WTC11 (cell line): Measurements from ENCODE around the gene GSDMA. TPM values are rescaled to one million over a fixed set of nuclear protein-coding genes. Genes with fewer than 3 reads are reported as not detected.

ENCODE experiments used
- ATAC-seq: fragments of 200-7000 bp; cut with Tn5 transposase; 2 replicates; pipeline ENCODE4 v1.10.0; 2021; ENCODE audit warnings: mild to moderate bottlenecking, moderate library complexity
- CTCF ChIA-PET: fragments of 300-600 bp; sonication (Branson Sonifier 250); formaldehyde crosslinking; loops from one replicate; lab custom pipeline; 2021; ENCODE audit warnings: antibody characterized with exemption; lab: Charles Lee
- POLR2A ChIA-PET: fragments of 350-600 bp; sonication (Branson Sonifier 250); formaldehyde crosslinking; loops from one replicate; lab custom pipeline; 2021; ENCODE audit warnings: antibody characterized with exemption; lab: Charles Lee
- DNase-seq: peaks from one replicate; pipeline ENCODE4 v3.0.0; 2021; ENCODE audit warnings: low spot score
- H3K27ac Mint-ChIP-seq: 2 replicates; pipeline ENCODE4 v1.8.0; 2021; ENCODE audit warnings: mixed read lengths
- H3K27me3 Mint-ChIP-seq: 2 replicates; pipeline ENCODE4 v1.8.0; 2021; ENCODE audit warnings: low read depth, mild to moderate bottlenecking, moderate library complexity, mixed read lengths
- H3K36me3 Mint-ChIP-seq: 2 replicates; pipeline ENCODE4 v1.8.0; 2021; ENCODE audit warnings: mixed read lengths
- H3K4me1 Mint-ChIP-seq: 2 replicates; pipeline ENCODE4 v1.8.0; 2022; ENCODE audit warnings: mixed read lengths
- H3K4me3 Mint-ChIP-seq: 2 replicates; pipeline ENCODE4 v1.8.0; 2021; ENCODE audit warnings: mild to moderate bottlenecking, moderate library complexity, mixed read lengths
- H3K9me3 Mint-ChIP-seq: 2 replicates; pipeline ENCODE4 v1.8.0; 2021; ENCODE audit warnings: mixed read lengths
- CBFB ChIP-seq: sonication (generic); formaldehyde crosslinking; IDR thresholded peaks from 2 replicates; pipeline ENCODE4 v1.8.1; 2022; ENCODE audit warnings: mild to moderate bottlenecking, low read depth, missing genetic modification reagents
- CREB1 ChIP-seq: sonication (generic); formaldehyde crosslinking; IDR thresholded peaks from 2 replicates; pipeline ENCODE4 v1.8.0; 2023; ENCODE audit warnings: mild to moderate bottlenecking, missing genetic modification reagents
- ELF4 ChIP-seq: sonication (generic); formaldehyde crosslinking; IDR thresholded peaks from 2 replicates; pipeline ENCODE4 v1.8.1; 2022; ENCODE audit warnings: low read depth, mild to moderate bottlenecking, moderate library complexity, missing genetic modification reagents
- ESRRA ChIP-seq: sonication (generic); formaldehyde crosslinking; IDR thresholded peaks from 2 replicates; pipeline ENCODE4 v1.8.1; 2022; ENCODE audit warnings: mild to moderate bottlenecking, missing genetic modification reagents, borderline replicate concordance
- FOXJ3 ChIP-seq: sonication (generic); formaldehyde crosslinking; IDR thresholded peaks from 2 replicates; pipeline ENCODE4 v1.9.0; 2021; ENCODE audit warnings: missing genetic modification reagents, mild to moderate bottlenecking, borderline replicate concordance
- KAT7 ChIP-seq: sonication (generic); formaldehyde crosslinking; IDR thresholded peaks from 2 replicates; pipeline ENCODE4 v1.8.1; 2023; ENCODE audit warnings: missing genetic modification reagents, mild to moderate bottlenecking, borderline replicate concordance
- MXD4 ChIP-seq: fragments of 250-450 bp; sonication (Bioruptor Pico); IDR thresholded peaks from 2 replicates; pipeline ENCODE4 v1.8.0; 2021; ENCODE audit warnings: mild to moderate bottlenecking, moderate library complexity, borderline replicate concordance
- NFATC4 ChIP-seq: fragments of 250-450 bp; sonication (Bioruptor Pico); IDR thresholded peaks from 2 replicates; pipeline ENCODE4 v1.9.0; 2021; ENCODE audit warnings: mild to moderate bottlenecking
- NFE2L1 ChIP-seq: sonication (generic); formaldehyde crosslinking; IDR thresholded peaks from 2 replicates; pipeline ENCODE4 v1.8.1; 2023; ENCODE audit warnings: missing genetic modification reagents
- OVOL2 ChIP-seq: fragments of 250-450 bp; sonication (Bioruptor Pico); IDR thresholded peaks from 2 replicates; pipeline ENCODE4 v1.9.0; 2021; ENCODE audit warnings: mild to moderate bottlenecking, borderline replicate concordance
- SMAD4 ChIP-seq: sonication (generic); formaldehyde crosslinking; IDR thresholded peaks from 2 replicates; pipeline ENCODE4 v1.8.0; 2022; ENCODE audit warnings: mild to moderate bottlenecking, missing genetic modification reagents
- TEAD4 ChIP-seq: sonication (generic); formaldehyde crosslinking; IDR thresholded peaks from 2 replicates; pipeline ENCODE4 v1.8.0; 2022; ENCODE audit warnings: mild to moderate bottlenecking, missing genetic modification reagents
- ZNF232 ChIP-seq: sonication (generic); formaldehyde crosslinking; IDR thresholded peaks from 2 replicates; pipeline ENCODE4 v1.8.0; 2022; ENCODE audit warnings: mild to moderate bottlenecking, missing genetic modification reagents
- ZNF281 ChIP-seq: sonication (generic); formaldehyde crosslinking; IDR thresholded peaks from 2 replicates; pipeline ENCODE4 v1.8.0; 2023; ENCODE audit warnings: mild to moderate bottlenecking, missing genetic modification reagents
- ZNF396 ChIP-seq: fragments of 250-450 bp; sonication (Bioruptor Pico); IDR thresholded peaks from 2 replicates; pipeline ENCODE4 v1.8.0; 2021; ENCODE audit warnings: mild to moderate bottlenecking, moderate library complexity, borderline replicate concordance
- ZNF512 ChIP-seq: sonication (generic); formaldehyde crosslinking; IDR thresholded peaks from 2 replicates; pipeline ENCODE4 v1.8.1; 2022; ENCODE audit warnings: missing genetic modification reagents, borderline replicate concordance
- ZNF532 ChIP-seq: fragments of 250-450 bp; sonication (Bioruptor Pico); IDR thresholded peaks from 2 replicates; pipeline ENCODE4 v1.9.0; 2021; ENCODE audit warnings: mild to moderate bottlenecking, borderline replicate concordance
- total RNA-seq: library from RNA; stranded (reverse); gene quantifications from 3 replicates; pipeline ENCODE4 v1.2.3, GENCODE V29; 2021
- TF ChIP-seq, protein P1 (sequence below): fragments of 250-450 bp; sonication (Bioruptor Pico); IDR thresholded peaks from 2 replicates; pipeline ENCODE4 v2.1.2; 2022; ENCODE audit warnings: mild to moderate bottlenecking, moderate library complexity
- TF ChIP-seq, protein P2 (sequence below): fragments of 250-450 bp; sonication (Bioruptor Pico); IDR thresholded peaks from 2 replicates; pipeline ENCODE4 v1.9.0; 2021; ENCODE audit warnings: mild to moderate bottlenecking
- TF ChIP-seq, protein P3 (sequence below): sonication (generic); formaldehyde crosslinking; IDR thresholded peaks from 2 replicates; pipeline ENCODE4 v1.8.0; 2022; ENCODE audit warnings: mild to moderate bottlenecking, missing genetic modification reagents

The GSDMA gene
- total RNA-seq, 1 experiment from 2014 or later = not detected

DNA sequence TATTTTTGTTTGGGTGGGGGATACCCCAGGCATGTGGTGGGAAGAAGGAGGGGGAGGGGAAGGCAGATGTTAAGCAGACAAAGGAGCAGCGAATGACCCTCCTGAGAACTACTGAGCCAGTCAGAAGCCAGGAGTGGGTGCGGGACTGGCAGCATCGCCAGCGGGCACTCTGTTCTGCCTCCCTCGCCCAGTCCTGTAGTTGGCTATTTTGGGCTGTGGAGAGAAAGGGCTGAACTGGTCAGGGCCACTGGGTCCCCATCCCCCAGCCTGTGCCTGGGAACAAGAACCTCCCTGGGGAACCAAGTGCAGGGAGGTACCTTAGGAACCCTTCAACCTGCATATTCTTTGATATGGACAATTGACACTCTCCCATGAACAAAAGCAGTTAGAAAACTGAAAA, 28.9 kb upstream of the GSDMA start (continued):
- TF ChIP-seq ZNF532 (CRISPR knock-in tag) = no peak
- TF ChIP-seq NFATC4 (CRISPR knock-in tag) = no peak
- no peak for TF ChIP-seq NFE2L1 (CRISPR knock-in tag)
- TF ChIP-seq, protein P1, sequence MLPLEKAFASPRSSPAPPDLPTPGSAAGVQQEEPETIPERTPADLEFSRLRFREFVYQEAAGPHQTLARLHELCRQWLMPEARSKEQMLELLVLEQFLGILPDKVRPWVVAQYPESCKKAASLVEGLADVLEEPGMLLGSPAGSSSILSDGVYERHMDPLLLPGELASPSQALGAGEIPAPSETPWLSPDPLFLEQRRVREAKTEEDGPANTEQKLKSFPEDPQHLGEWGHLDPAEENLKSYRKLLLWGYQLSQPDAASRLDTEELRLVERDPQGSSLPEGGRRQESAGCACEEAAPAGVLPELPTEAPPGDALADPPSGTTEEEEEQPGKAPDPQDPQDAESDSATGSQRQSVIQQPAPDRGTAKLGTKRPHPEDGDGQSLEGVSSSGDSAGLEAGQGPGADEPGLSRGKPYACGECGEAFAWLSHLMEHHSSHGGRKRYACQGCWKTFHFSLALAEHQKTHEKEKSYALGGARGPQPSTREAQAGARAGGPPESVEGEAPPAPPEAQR (CRISPR knock-in tag) = no peak
- TF ChIP-seq ZNF281 (CRISPR knock-in tag) = no peak
- TF ChIP-seq, protein P2, sequence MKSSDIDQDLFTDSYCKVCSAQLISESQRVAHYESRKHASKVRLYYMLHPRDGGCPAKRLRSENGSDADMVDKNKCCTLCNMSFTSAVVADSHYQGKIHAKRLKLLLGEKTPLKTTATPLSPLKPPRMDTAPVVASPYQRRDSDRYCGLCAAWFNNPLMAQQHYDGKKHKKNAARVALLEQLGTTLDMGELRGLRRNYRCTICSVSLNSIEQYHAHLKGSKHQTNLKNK (CRISPR knock-in tag) = no peak
- no peak for TF ChIP-seq ESRRA (CRISPR knock-in tag)
- TF ChIP-seq, all 79 proteins: peak for 0

- no peak overlapping the region for H3K27ac Mint-ChIP-seq
- H3K4me1 Mint-ChIP-seq = peaks cover 21% of the 10 kb centered on the region
- H3K9me3 Mint-ChIP-seq = no peaks in the 10 kb centered on the region
- no peaks in the 10 kb centered on the region for H3K36me3 Mint-ChIP-seq
- ChIA-PET POLR2A (no interaction called here), CTCF (no interaction called here)
- no peak overlapping the region for H3K4me3 Mint-ChIP-seq
- no peak for ATAC-seq
- H3K27me3 Mint-ChIP-seq = no peaks in the 10 kb centered on the region
- DNase-seq = no peak
- no peak for TF ChIP-seq ZNF232 (CRISPR knock-in tag)
- TF ChIP-seq ZNF396 (CRISPR knock-in tag) = no peak
- no peak for TF ChIP-seq FOXJ3 (CRISPR knock-in tag)
- no peak for TF ChIP-seq CREB1 (CRISPR knock-in tag)
- TF ChIP-seq, protein P3, sequence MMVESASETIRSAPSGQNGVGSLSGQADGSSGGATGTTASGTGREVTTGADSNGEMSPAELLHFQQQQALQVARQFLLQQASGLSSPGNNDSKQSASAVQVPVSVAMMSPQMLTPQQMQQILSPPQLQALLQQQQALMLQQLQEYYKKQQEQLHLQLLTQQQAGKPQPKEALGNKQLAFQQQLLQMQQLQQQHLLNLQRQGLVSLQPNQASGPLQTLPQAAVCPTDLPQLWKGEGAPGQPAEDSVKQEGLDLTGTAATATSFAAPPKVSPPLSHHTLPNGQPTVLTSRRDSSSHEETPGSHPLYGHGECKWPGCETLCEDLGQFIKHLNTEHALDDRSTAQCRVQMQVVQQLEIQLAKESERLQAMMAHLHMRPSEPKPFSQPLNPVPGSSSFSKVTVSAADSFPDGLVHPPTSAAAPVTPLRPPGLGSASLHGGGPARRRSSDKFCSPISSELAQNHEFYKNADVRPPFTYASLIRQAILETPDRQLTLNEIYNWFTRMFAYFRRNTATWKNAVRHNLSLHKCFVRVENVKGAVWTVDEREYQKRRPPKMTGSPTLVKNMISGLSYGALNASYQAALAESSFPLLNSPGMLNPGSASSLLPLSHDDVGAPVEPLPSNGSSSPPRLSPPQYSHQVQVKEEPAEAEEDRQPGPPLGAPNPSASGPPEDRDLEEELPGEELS = no peak
- no peak for TF ChIP-seq SMAD4 (CRISPR knock-in tag)
- TF ChIP-seq OVOL2 (CRISPR knock-in tag) = no peak
- no peak for TF ChIP-seq ZNF512 (CRISPR knock-in tag)
- no peak for TF ChIP-seq KAT7
- TF ChIP-seq CBFB = no peak
- TF ChIP-seq TEAD4 (CRISPR knock-in tag) = no peak
- TF ChIP-seq ZNF532 (CRISPR knock-in tag) = no peak
- no peak for TF ChIP-seq MXD4 (CRISPR knock-in tag)
- no peak for TF ChIP-seq ELF4 (CRISPR knock-in tag)
Observed at GRCh38 chr17:39934324-39934723, 28.5 kb upstream of the GSDMA start.
